Sigmoid colon (tissue), 7 donors: ENCODE data around the gene ALOX12B. TPM values are rescaled to one million over a fixed set of nuclear protein-coding genes. Genes with fewer than 3 reads are reported as not detected.

Experiments used
- DNase-seq: peaks from one replicate; pipeline ENCODE4 v3.0.0-alpha.2; 2019
- H3K27ac ChIP-seq, 4 donors: fragments of 200-600 bp; sonication (generic); one replicate each; pipeline ENCODE4 v1.5.1; 2016 to 2019; ENCODE audit warnings: mild to moderate bottlenecking in 1 of 4
- H3K27me3 ChIP-seq, 3 donors: fragments of 200-600 bp; sonication (generic); one replicate each; pipeline ENCODE4 v1.5.1; 2019; ENCODE audit warnings: mild to moderate bottlenecking in 1 of 3
- H3K36me3 ChIP-seq, 4 donors: fragments of 200-600 bp; sonication (generic); one replicate each; pipeline ENCODE4 v1.5.1; 2016 to 2019
- H3K4me1 ChIP-seq, 4 donors: fragments of 200-600 bp; sonication (generic); one replicate each; pipeline ENCODE4 v1.5.1; 2017 to 2019
- H3K4me3 ChIP-seq, 4 donors: fragments of 200-600 bp; sonication (generic); one replicate each; pipeline ENCODE4 v1.5.1; 2017 to 2019; ENCODE audit warnings: mild to moderate bottlenecking in 2 of 4, moderate library complexity in 1 of 4
- H3K9me3 ChIP-seq, 4 donors: fragments of 200-600 bp in 3 of 4; sonication (generic) in 3 of 4; one replicate each; pipeline versions ENCODE4 v1.5.1 to v1.6.1; 2013 to 2019
- EP300 ChIP-seq, 4 donors: sonication (generic); formaldehyde crosslinking; IDR thresholded peaks; one replicate each; pipeline ENCODE4 v1.6.1; 2017; ENCODE audit warnings: antibody characterized with exemption in 4 of 4
- POLR2A ChIP-seq, 2 donors: fragments of 450-650 bp; IDR thresholded peaks; one replicate each; pipeline ENCODE4 v1.6.1; 2016; ENCODE audit warnings: antibody characterized with exemption in 2 of 2, mild to moderate bottlenecking in 2 of 2, moderate library complexity in 2 of 2
- POLR2AphosphoS5 ChIP-seq, 4 donors: sonication (generic); formaldehyde crosslinking; IDR thresholded peaks; one replicate each; pipeline ENCODE4 v1.6.1; 2017; ENCODE audit warnings: antibody characterized with exemption in 4 of 4
- WGBS, 2 donors: extraction: QIAGEN DNeasy Blood & Tissue Kit; methylation state at CpG; one replicate each; pipeline ENCODE4 v1.1.7; 2013; 5-methylcytosine and 5-hydroxymethylcytosine counted together
- intact Hi-C: fragments of 100-400 bp; cut with DNase I; formaldehyde crosslinking; loops from one replicate; pipeline ENCODE4 v1.15.1; 2023
- polyA plus RNA-seq, 3 donors: library from polyadenylated mRNA; stranded (reverse); fragments of 200-250 nt; gene quantifications; one replicate each; pipeline ENCODE4 v1.2.3, GENCODE V29; 2013
- total RNA-seq, 4 donors: library from RNA; depleted of rRNA; stranded (reverse); fragments of >200 nt; gene quantifications; one replicate each; pipeline ENCODE4 v1.1.0, GENCODE V29; 2016
- TF ChIP-seq, protein P1 (sequence below), 4 experiments: fragments of 450-650 bp in 3 of 4; fragments of 200-600 bp in 1 of 4; IDR thresholded peaks; one replicate each; pipeline ENCODE4 v1.5.1; 2016 to 2019; ENCODE audit warnings: antibody characterized with exemption in 4 of 4, mild to moderate bottlenecking in 3 of 4, moderate library complexity in 2 of 4
- donor health status: healthy with polysubstance abuse.
- donor health status: Bipolar disorder and iron deficiency.
- donor health status: healthy.

Gene ALOX12B
- total and polyA plus RNA-seq, 7 donors = 0.52 TPM; not detected in 6

DNA sequence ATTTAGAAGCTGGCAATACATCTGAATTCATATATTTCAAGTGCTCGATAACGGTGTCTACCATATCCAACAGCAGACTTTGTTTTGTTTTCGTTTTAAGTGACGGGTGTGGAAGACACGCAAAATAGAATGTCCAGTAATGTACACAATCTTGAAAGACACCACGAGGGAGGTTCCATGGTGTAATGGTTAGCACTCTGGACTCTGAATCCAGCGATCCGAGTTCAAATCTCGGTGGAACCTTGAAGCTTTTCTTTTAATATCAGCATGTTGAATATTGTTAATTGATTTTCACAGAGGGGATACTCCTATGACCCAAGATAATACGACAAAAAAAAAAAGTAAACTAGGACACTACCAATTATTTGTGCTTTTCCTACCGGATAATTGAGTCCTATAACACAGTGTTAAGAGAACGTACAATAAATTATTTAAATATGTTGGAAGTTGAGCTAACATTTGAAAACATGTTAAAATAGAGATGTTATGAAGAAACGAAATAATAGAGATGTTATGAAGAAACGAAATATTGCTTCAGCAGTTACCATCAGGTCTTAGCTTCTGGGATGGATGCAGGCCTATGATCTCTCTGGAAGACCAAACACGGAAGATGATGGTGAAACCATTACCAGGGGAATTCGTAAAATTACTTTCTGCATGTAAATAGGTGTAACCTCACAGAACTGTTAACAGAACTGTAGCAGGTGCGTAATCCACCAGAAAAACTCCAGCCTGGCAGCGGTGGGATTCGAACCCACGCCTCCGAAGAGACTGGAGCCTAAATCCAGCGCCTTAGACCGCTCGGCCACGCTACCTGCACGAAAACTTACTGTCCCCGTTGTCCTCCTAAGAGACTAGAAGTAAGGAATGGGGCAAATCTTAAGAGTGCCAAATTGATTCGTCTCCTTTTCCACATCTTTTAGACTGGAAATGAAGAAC, 32.3 kb upstream of the ALOX12B start:
- TF ChIP-seq POLR2AphosphoS5 (IDR thresholded peaks at IDR 0.05) = peak in 2 of 4 donors; percentile 32 to 71
- TF ChIP-seq POLR2A (IDR thresholded peaks at IDR 0.05) = no peak
- WGBS, 2 donors = 0 to 1% methylated on average over 28 of the region's 28 CpGs
- Histone ChIP-seq H3K36me3 (no peaks in the 10 kb centered on the region), H3K9me3 (no peaks in the 10 kb centered on the region), H3K4me3 (peak overlapping the region; percentile 40 to 59 (median 53)), H3K27me3 (peaks cover 12 to 78% (median 71%) of the 10 kb centered on the region in 3 donors), H3K27ac (peak overlapping the region; percentile 76 to 87 (median 80)), H3K4me1 (peaks cover 0 to 66% (median 62%) of the 10 kb centered on the region in 4 donors)
- DNase-seq = peak; percentile 87
- intact Hi-C loops = loop anchor here (1.0 to 5.0 kb wide), 8 partner anchors 25 to 177 kb away; partner anchors contain the start of genes CTC1, PFAS, SLC25A35 and TMEM107

GRCh38 chr17:8118769-8119580, 31.5 kb upstream of the ALOX12B start:
- Histone ChIP-seq H3K36me3 (no peaks in the 10 kb centered on the region), H3K9me3 (no peaks in the 10 kb centered on the region), H3K4me3 (peak overlapping the region; percentile 40 to 59 (median 53)), H3K4me1 (peaks cover 0 to 57% (median 54%) of the 10 kb centered on the region in 4 donors), H3K27ac (peak overlapping the region; percentile 76 to 87 (median 80)), H3K27me3 (peaks cover 12 to 78% (median 71%) of the 10 kb centered on the region in 3 donors)
- peak in 1 of 4 donors; percentile 28 for TF ChIP-seq POLR2AphosphoS5 (IDR thresholded peaks at IDR 0.05)
- TF ChIP-seq, protein P1, sequence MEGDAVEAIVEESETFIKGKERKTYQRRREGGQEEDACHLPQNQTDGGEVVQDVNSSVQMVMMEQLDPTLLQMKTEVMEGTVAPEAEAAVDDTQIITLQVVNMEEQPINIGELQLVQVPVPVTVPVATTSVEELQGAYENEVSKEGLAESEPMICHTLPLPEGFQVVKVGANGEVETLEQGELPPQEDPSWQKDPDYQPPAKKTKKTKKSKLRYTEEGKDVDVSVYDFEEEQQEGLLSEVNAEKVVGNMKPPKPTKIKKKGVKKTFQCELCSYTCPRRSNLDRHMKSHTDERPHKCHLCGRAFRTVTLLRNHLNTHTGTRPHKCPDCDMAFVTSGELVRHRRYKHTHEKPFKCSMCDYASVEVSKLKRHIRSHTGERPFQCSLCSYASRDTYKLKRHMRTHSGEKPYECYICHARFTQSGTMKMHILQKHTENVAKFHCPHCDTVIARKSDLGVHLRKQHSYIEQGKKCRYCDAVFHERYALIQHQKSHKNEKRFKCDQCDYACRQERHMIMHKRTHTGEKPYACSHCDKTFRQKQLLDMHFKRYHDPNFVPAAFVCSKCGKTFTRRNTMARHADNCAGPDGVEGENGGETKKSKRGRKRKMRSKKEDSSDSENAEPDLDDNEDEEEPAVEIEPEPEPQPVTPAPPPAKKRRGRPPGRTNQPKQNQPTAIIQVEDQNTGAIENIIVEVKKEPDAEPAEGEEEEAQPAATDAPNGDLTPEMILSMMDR (IDR thresholded peaks at IDR 0.05) = peak; percentile 90 to 95 (median 90)
- TF ChIP-seq POLR2A (IDR thresholded peaks at IDR 0.05) = no peak
- TF ChIP-seq EP300 (IDR thresholded peaks at IDR 0.05) = no peak
- DNase-seq = peak; percentile 96
- WGBS, 2 donors = 0 to 1% methylated on average over 38 of the region's 38 CpGs
- intact Hi-C loops = loop anchor here (1.0 to 5.0 kb wide), 7 partner anchors 24 to 178 kb away; partner anchors contain the start of genes CTC1, PFAS and SLC25A35

DNA sequence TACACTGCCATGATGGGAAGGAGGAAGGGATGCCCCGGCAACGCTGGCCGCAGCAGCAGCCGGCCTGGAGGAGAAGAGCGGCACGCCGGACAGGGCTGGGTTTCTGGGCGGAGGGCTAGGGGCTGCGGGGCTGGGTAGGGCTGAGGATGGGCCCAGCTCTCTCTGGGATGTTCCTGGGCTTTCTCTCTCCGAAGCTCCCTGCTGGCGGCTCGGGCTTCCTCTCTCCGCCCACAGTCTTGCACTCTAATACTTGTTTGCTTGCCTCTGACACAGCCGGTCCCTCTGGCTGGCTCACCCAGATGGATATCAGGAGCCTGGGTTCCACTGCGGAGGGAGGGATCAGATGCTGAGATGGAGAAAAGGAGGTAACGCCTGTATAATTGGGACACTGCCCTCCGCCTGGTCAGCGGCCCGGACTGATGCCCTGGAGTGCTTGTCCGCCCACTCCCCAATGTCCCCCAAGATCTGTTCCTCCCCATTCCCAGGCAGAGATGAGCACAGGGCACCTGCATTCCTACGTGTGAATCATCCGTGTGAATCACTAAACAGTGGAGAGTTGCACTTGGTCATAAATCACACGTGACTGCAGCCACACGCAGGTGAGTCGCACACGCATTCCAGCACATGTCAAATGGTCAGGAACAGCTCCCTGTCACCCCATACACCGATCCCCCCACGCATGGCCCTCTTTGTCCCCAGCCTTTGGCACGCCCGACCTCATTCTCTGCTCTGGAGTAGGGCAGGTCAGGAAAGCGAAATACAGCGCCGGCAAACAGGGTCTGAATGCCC, 30.7 kb upstream of the ALOX12B start, which contains the start of gene ALOXE3:
TSS of gene ALOXE3 (minus strand) at position 535 of the 789 bp plus-strand sequence. CDS start at position 11, 524 bp downstream.
- peak; percentile 84 for DNase-seq
- no peaks in the 10 kb centered on the region for H3K9me3 ChIP-seq
- H3K36me3 ChIP-seq = no peaks in the 10 kb centered on the region
- intact Hi-C loops = loop anchor here (2.0 to 5.0 kb wide), 5 partner anchors 23 to 179 kb away; partner anchors contain the start of genes CTC1, PFAS and SLC25A35
- H3K4me1 ChIP-seq = peaks cover 0 to 49% (median 46%) of the 10 kb centered on the region in 4 donors
- TF ChIP-seq POLR2A (IDR thresholded peaks at IDR 0.05) (no peak), POLR2AphosphoS5 (IDR thresholded peaks at IDR 0.05) (no peak), EP300 (IDR thresholded peaks at IDR 0.05) (no peak)
- TF ChIP-seq, protein P1 (IDR thresholded peaks at IDR 0.05) = no peak
- H3K4me3 ChIP-seq = peak within 1 kb of the TSS; percentile 40 to 59 (median 53)
- peak within 1 kb of the TSS; percentile 76 to 87 (median 80) for H3K27ac ChIP-seq
- WGBS, 2 donors = 1% methylated on average over 33 of the region's 33 CpGs
- H3K27me3 ChIP-seq = peaks cover 8 to 78% (median 70%) of the 10 kb centered on the region in 3 donors

- Histone ChIP-seq H3K27ac (peak overlapping the region in 2 of 4 donors; percentile 83 to 87), H3K4me3 (peak overlapping the region in 3 of 4 donors; percentile 49 to 59 (median 57)), H3K27me3 (peaks cover 8 to 78% (median 70%) of the 10 kb centered on the region in 3 donors), H3K4me1 (peaks cover 0 to 42% (median 39%) of the 10 kb centered on the region in 4 donors), H3K9me3 (no peaks in the 10 kb centered on the region), H3K36me3 (no peaks in the 10 kb centered on the region)
- TF ChIP-seq EP300 (IDR thresholded peaks at IDR 0.05) (no peak), POLR2AphosphoS5 (IDR thresholded peaks at IDR 0.05) (no peak), POLR2A (IDR thresholded peaks at IDR 0.05) (no peak)
- TF ChIP-seq, protein P1 (IDR thresholded peaks at IDR 0.05) = no peak
- WGBS, 2 donors = 4 to 6% methylated on average over 18 of the region's 18 CpGs
- no peak for DNase-seq
- intact Hi-C loops = loop anchor here (5.0 kb wide), 3 partner anchors 35 to 180 kb away; partner anchors contain the start of gene SLC25A35
These were observed 30.0 kb upstream of the ALOX12B start for GRCh38 chr17:8117367-8117979.
